Measurements from ENCODE around the gene HTRA3. TPM values are rescaled to one million over a fixed set of nuclear protein-coding genes. Genes with fewer than 3 reads are reported as not detected.

HTRA3 gene
- total RNA-seq, 1 donor from 2014 or later = 1.7 TPM

GRCh38 chr4:8355864-8356565, 86.5 kb downstream of the HTRA3 start:
- H3K9me3 Mint-ChIP-seq (ENCODE audit: unreplicated experiment) = no peaks in the 10 kb centered on the region
- H3K27ac Mint-ChIP-seq (ENCODE audit: unreplicated experiment) = no peak overlapping the region
- no peak overlapping the region for H3K4me3 Mint-ChIP-seq (ENCODE audit: unreplicated experiment)
- H3K27me3 Mint-ChIP-seq (ENCODE audit: unreplicated experiment) = peaks cover 11% of the 10 kb centered on the region
- DNase-seq (ENCODE audit: low spot score) = no peak
- H3K36me3 Mint-ChIP-seq (ENCODE audit: low read depth, unreplicated experiment) = no peaks in the 10 kb centered on the region
- peaks cover 2% of the 10 kb centered on the region for H3K4me1 Mint-ChIP-seq (ENCODE audit: unreplicated experiment)
- TF ChIP-seq CTCF (IDR thresholded peaks at IDR 0.05; ENCODE audit: unreplicated experiment) = no peak

Other genes with a start within 250 kb of the HTRA3 start
- gene ABLIM2, start 110.9 kb upstream of the HTRA3 start, total RNA-seq (ENCODE audit: unreplicated experiment) = 0.74 TPM
- gene SH3TC1, start 70.5 kb upstream of the HTRA3 start, total RNA-seq (ENCODE audit: unreplicated experiment) = 114 TPM
- gene ACOX3, start 171.0 kb downstream of the HTRA3 start, total RNA-seq (ENCODE audit: unreplicated experiment) = 44.1 TPM
- 38.5 TPM for gene TRMT44, start 171.0 kb downstream of the HTRA3 start, total RNA-seq (ENCODE audit: unreplicated experiment)

All from endothelial cell (in vitro differentiated cells).